PFSK-1 (cell line): ENCODE measurements around the gene MYT1.

ENCODE experiments used
- SIN3A ChIP-seq: IDR thresholded peaks from 2 replicates; pipeline ENCODE4 v1.6.1; 2012; ENCODE audit warnings: mild to moderate bottlenecking, low read length, moderate library complexity, borderline replicate concordance; ENCODE audit not compliant: insufficient read depth
- TF ChIP-seq, protein P1 (sequence below), 2 experiments: IDR thresholded peaks; 2 replicates each; pipeline versions ENCODE4 v1.6.1 to v1.8.0; 2011 to 2012; ENCODE audit warnings: low read depth in 2 of 2, low read length in 2 of 2, control low read depth in 1 of 2, inconsistent platforms in 1 of 2, mild to moderate bottlenecking in 1 of 2, moderate library complexity in 1 of 2; ENCODE audit not compliant: insufficient read depth in 1 of 2

DNA sequence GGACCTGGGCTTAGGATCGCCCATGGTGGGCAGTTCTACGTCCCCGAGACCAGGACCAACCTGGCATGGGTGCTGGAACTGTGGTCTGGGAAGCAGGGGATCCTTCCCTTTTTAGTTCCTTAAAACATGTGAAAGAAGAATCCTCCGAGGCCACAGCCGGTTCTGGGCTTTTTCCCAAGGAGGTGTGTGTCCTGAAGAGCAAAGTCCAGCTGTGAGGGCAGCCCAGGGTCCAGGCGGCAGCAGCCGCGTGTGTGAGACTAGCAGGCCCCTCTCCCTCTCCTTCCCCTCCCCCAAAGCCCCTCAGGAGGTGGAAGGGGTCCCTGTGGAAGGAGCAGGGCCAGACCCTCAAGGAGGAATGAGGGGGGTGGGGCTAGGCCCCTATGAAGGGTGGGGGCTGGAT is 56.2 kb downstream of the MYT1 start:
- no peak for TF ChIP-seq SIN3A
- TF ChIP-seq, protein P1, sequence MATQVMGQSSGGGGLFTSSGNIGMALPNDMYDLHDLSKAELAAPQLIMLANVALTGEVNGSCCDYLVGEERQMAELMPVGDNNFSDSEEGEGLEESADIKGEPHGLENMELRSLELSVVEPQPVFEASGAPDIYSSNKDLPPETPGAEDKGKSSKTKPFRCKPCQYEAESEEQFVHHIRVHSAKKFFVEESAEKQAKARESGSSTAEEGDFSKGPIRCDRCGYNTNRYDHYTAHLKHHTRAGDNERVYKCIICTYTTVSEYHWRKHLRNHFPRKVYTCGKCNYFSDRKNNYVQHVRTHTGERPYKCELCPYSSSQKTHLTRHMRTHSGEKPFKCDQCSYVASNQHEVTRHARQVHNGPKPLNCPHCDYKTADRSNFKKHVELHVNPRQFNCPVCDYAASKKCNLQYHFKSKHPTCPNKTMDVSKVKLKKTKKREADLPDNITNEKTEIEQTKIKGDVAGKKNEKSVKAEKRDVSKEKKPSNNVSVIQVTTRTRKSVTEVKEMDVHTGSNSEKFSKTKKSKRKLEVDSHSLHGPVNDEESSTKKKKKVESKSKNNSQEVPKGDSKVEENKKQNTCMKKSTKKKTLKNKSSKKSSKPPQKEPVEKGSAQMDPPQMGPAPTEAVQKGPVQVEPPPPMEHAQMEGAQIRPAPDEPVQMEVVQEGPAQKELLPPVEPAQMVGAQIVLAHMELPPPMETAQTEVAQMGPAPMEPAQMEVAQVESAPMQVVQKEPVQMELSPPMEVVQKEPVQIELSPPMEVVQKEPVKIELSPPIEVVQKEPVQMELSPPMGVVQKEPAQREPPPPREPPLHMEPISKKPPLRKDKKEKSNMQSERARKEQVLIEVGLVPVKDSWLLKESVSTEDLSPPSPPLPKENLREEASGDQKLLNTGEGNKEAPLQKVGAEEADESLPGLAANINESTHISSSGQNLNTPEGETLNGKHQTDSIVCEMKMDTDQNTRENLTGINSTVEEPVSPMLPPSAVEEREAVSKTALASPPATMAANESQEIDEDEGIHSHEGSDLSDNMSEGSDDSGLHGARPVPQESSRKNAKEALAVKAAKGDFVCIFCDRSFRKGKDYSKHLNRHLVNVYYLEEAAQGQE (IDR thresholded peaks at IDR 0.05; ENCODE audit: insufficient read depth in 1 of 2, low read depth in 2 of 2, low read length in 2 of 2) = no peak
